Measurements from ENCODE around the gene TMEM86A. TPM values are rescaled to one million over a fixed set of nuclear protein-coding genes. Genes with fewer than 3 reads are reported as not detected.

Gene TMEM86A
- total RNA-seq, 1 donor from 2014 or later = 6.1 TPM

- DNase-seq (ENCODE audit: low spot score) = no peak
Measured at GRCh38 chr11:18754308-18754707, 55.7 kb downstream of the TMEM86A start.

Other genes with a start within 250 kb of the TMEM86A start
- gene LDHAL6A, start 242.9 kb upstream of the TMEM86A start, total RNA-seq = not detected
- gene TSG101, start 171.8 kb upstream of the TMEM86A start, total RNA-seq = 46.9 TPM
- gene UEVLD, start 110.0 kb upstream of the TMEM86A start, total RNA-seq = 29.0 TPM
- 3.7 TPM for gene MISFA, start 99.0 kb upstream of the TMEM86A start, total RNA-seq
- gene SPTY2D1, start 64.4 kb upstream of the TMEM86A start, total RNA-seq = 17.1 TPM
- 1.00 TPM for gene IGSF22, start 27.4 kb downstream of the TMEM86A start, total RNA-seq
- 1.1 TPM for gene PTPN5, start 93.0 kb downstream of the TMEM86A start, total RNA-seq
- gene MRGPRX1, start 240.6 kb downstream of the TMEM86A start, total RNA-seq = not detected